ENCODE measurements around the gene GRM2. TPM values are rescaled to one million over a fixed set of nuclear protein-coding genes. Genes with fewer than 3 reads are reported as not detected.
"Not testable (repeated sequence)": the region's sequence is repeated elsewhere in the genome, so short reads cannot be mapped to it uniquely, and the experiment has no call there.

GRM2 gene
- total and polyA plus RNA-seq, 10 of the 15 experiments (the other 5 are each of a cell fraction or from before 2014, with no cell fraction given) = 0.01 to 0.14 (median 0.06) TPM; not detected in 5

- TF ChIP-seq ATF3 (IDR thresholded peaks at IDR 0.05; ENCODE audit: borderline replicate concordance, extremely low read depth, low read depth, low read length) = no peak
- TF ChIP-seq FOXM1 (IDR thresholded peaks at IDR 0.05; ENCODE audit: low read depth, low read length) = no peak
- no peak for TF ChIP-seq WRNIP1 (IDR thresholded peaks at IDR 0.05; ENCODE audit: borderline replicate concordance, low read depth, low read length)
- TF ChIP-seq BCL11A (IDR thresholded peaks at IDR 0.05; ENCODE audit: low read depth, low read length) = no peak
These were observed 32.2 kb downstream of the GRM2 start (continued) for GRCh38 chr3:51739110-51739509.

GRCh38 chr3:51742320-51742719 is 35.5 kb downstream of the GRM2 start:
- RAD21 ChIA-PET (ENCODE audit: unreplicated experiment) = interaction anchor here (0.5 kb wide), 1 partner anchor 257 kb away, joined by 3 read pairs; no protein-coding TSS in a partner anchor
- BruUV-seq (replicated peaks); H3K36me3 ChIP-seq (ENCODE audit: control insufficient read depth in 2 of 2, insufficient read depth in 2 of 2, low read length in 1 of 2); H3K27ac ChIP-seq (ENCODE audit: control insufficient read depth, insufficient read depth); H3K4me2 ChIP-seq (ENCODE audit: control insufficient read depth, insufficient read depth); POLR2A ChIA-PET; SMC1A ChIA-PET (ENCODE audit: uncharacterized antibody, unreplicated experiment); in situ Hi-C loops (cut with MboI); H3K4me1 ChIP-seq (ENCODE audit: control insufficient read depth, insufficient read depth, low read length); H2AFZ ChIP-seq (ENCODE audit: control insufficient read depth, low read depth, low read length); H3K9me3 ChIP-seq (replicated peaks; ENCODE audit: control insufficient read depth, insufficient read depth, low read length); H3K79me2 ChIP-seq (ENCODE audit: control insufficient read depth, insufficient read depth, low read length); H3K9ac ChIP-seq (ENCODE audit: control insufficient read depth, insufficient read depth, low read length); DNase-seq (ENCODE audit: low read depth, low spot score); H4K20me1 ChIP-seq (ENCODE audit: control insufficient read depth, insufficient read depth); intact Hi-C loops (cut with micrococcal nuclease; ENCODE audit: unreplicated experiment); FAIRE-seq; H3K27me3 ChIP-seq (replicated peaks in 1 of 2; ENCODE audit: control insufficient read depth in 2 of 2, insufficient read depth in 2 of 2, low read length in 1 of 2); ATAC-seq; H3K4me3 ChIP-seq: not testable (repeated sequence)
- 21% methylated on average over 3 of the region's 3 CpGs for WGBS (ENCODE audit: insufficient coverage, insufficient replicate concordance, low lambda C conversion rate, missing lambda C conversion rate)
- CTCF ChIA-PET = interaction anchor here (1.3 kb wide), 1 partner anchor 57 kb away, joined by 4 read pairs; no protein-coding TSS in a partner anchor

- H3K36me3 ChIP-seq (ENCODE audit: control insufficient read depth in 2 of 2, insufficient read depth in 2 of 2, low read length in 1 of 2); H3K27ac ChIP-seq (ENCODE audit: control insufficient read depth, insufficient read depth); in situ Hi-C loops (cut with MboI); FAIRE-seq; DNase-seq (ENCODE audit: low read depth, low spot score); H3K9me3 ChIP-seq (replicated peaks; ENCODE audit: control insufficient read depth, insufficient read depth, low read length); H3K9ac ChIP-seq (ENCODE audit: control insufficient read depth, insufficient read depth, low read length); H3K27me3 ChIP-seq (replicated peaks in 1 of 2; ENCODE audit: control insufficient read depth in 2 of 2, insufficient read depth in 2 of 2, low read length in 1 of 2); H3K4me2 ChIP-seq (ENCODE audit: control insufficient read depth, insufficient read depth); SMC1A ChIA-PET (ENCODE audit: uncharacterized antibody, unreplicated experiment); H3K79me2 ChIP-seq (ENCODE audit: control insufficient read depth, insufficient read depth, low read length); intact Hi-C loops (cut with micrococcal nuclease; ENCODE audit: unreplicated experiment); H4K20me1 ChIP-seq (ENCODE audit: control insufficient read depth, insufficient read depth); H3K4me3 ChIP-seq; ATAC-seq; BruUV-seq (replicated peaks); POLR2A ChIA-PET; H2AFZ ChIP-seq (ENCODE audit: control insufficient read depth, low read depth, low read length); H3K4me1 ChIP-seq (ENCODE audit: control insufficient read depth, insufficient read depth, low read length): not testable (repeated sequence)
- ChIA-PET CTCF (interaction anchor here (0.6 to 1.3 kb wide), 2 partner anchors 56 to 64 kb away, joined by 3 to 4 read pairs; no protein-coding TSS in a partner anchor), RAD21 (ENCODE audit: unreplicated experiment) (interaction anchor here (0.5 kb wide), 1 partner anchor 257 kb away, joined by 3 read pairs; no protein-coding TSS in a partner anchor)
- 2% methylated on average over 4 of the region's 4 CpGs for WGBS (ENCODE audit: insufficient coverage, insufficient replicate concordance, low lambda C conversion rate, missing lambda C conversion rate)
These were observed 36.1 kb downstream of the GRM2 start for GRCh38 chr3:51742978-51743377.
